Tibial nerve (tissue), 4 donors: ENCODE results near the gene ENTR1. TPM values are rescaled to one million over a fixed set of nuclear protein-coding genes. Genes with fewer than 3 reads are reported as not detected.

Experiments
- DNase-seq, 2 donors: peaks; one replicate each; pipeline ENCODE4 v3.0.0-alpha.2; 2019; ENCODE audit warnings: low spot score in 2 of 2
- H3K27ac ChIP-seq, 4 donors: fragments of 200-600 bp; sonication (generic) in 3 of 4; one replicate each; pipeline ENCODE4 v1.5.1; 2017 to 2019; ENCODE audit warnings: mild to moderate bottlenecking in 1 of 4
- H3K27me3 ChIP-seq, 2 donors: fragments of 200-600 bp; sonication (generic) in 1 of 2; one replicate each; pipeline versions ENCODE4 v1.5.1 to v1.6.0; 2017 to 2019
- H3K36me3 ChIP-seq, 3 donors: fragments of 200-600 bp; sonication (generic); one replicate each; pipeline ENCODE4 v1.5.1; 2018 to 2019
- H3K4me1 ChIP-seq, 4 donors: fragments of 200-600 bp; sonication (generic) in 3 of 4; one replicate each; pipeline ENCODE4 v1.5.1; 2017 to 2019
- H3K4me3 ChIP-seq, 4 donors: fragments of 200-600 bp; sonication (generic) in 3 of 4; one replicate each; pipeline ENCODE4 v1.5.1; 2017 to 2019; ENCODE audit warnings: mild to moderate bottlenecking in 1 of 4, moderate library complexity in 1 of 4
- H3K9me3 ChIP-seq, 4 donors: fragments of 200-600 bp; sonication (generic) in 3 of 4; one replicate each; pipeline ENCODE4 v1.5.1; 2017 to 2019
- EP300 ChIP-seq, 2 donors: sonication (generic); formaldehyde crosslinking; IDR thresholded peaks; one replicate each; pipeline ENCODE4 v1.6.1; 2017; ENCODE audit warnings: antibody characterized with exemption in 2 of 2, mild to moderate bottlenecking in 1 of 2
- POLR2A ChIP-seq, 2 donors: fragments of 450-650 bp; IDR thresholded peaks; one replicate each; pipeline ENCODE4 v1.6.1; 2017; ENCODE audit warnings: antibody characterized with exemption in 2 of 2, mild to moderate bottlenecking in 2 of 2, moderate library complexity in 2 of 2
- WGBS, 2 donors: methylation state at CpG; one replicate each; pipeline ENCODE4 v1.1.5; 2018; 5-methylcytosine and 5-hydroxymethylcytosine counted together
- total RNA-seq, 4 donors: library from RNA; depleted of rRNA; stranded (reverse); fragments of >200 nt; gene quantifications; one replicate each; pipeline ENCODE4 v1.1.0, GENCODE V29; 2016
- TF ChIP-seq, protein P1 (sequence below), 5 experiments: fragments of 200-600 bp in 3 of 5; fragments of 450-650 bp in 2 of 5; sonication (generic) in 3 of 5; IDR thresholded peaks; one replicate each; pipeline ENCODE4 v1.5.1; 2016 to 2019; ENCODE audit warnings: antibody characterized with exemption in 5 of 5, mild to moderate bottlenecking in 3 of 5, moderate library complexity in 2 of 5

ENTR1 gene, protein sequence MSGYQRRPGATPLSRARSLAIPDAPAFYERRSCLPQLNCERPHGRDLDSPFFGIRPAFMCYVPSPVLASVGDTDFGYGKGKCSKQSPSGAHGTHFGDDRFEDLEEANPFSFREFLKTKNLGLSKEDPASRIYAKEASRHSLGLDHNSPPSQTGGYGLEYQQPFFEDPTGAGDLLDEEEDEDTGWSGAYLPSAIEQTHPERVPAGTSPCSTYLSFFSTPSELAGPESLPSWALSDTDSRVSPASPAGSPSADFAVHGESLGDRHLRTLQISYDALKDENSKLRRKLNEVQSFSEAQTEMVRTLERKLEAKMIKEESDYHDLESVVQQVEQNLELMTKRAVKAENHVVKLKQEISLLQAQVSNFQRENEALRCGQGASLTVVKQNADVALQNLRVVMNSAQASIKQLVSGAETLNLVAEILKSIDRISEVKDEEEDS
- total RNA-seq: 100 to 1,000 TPM in 1 of 4 donors, 10 to 100 TPM in 3; 52.6 to 101 (median 70.9) TPM

DNA sequence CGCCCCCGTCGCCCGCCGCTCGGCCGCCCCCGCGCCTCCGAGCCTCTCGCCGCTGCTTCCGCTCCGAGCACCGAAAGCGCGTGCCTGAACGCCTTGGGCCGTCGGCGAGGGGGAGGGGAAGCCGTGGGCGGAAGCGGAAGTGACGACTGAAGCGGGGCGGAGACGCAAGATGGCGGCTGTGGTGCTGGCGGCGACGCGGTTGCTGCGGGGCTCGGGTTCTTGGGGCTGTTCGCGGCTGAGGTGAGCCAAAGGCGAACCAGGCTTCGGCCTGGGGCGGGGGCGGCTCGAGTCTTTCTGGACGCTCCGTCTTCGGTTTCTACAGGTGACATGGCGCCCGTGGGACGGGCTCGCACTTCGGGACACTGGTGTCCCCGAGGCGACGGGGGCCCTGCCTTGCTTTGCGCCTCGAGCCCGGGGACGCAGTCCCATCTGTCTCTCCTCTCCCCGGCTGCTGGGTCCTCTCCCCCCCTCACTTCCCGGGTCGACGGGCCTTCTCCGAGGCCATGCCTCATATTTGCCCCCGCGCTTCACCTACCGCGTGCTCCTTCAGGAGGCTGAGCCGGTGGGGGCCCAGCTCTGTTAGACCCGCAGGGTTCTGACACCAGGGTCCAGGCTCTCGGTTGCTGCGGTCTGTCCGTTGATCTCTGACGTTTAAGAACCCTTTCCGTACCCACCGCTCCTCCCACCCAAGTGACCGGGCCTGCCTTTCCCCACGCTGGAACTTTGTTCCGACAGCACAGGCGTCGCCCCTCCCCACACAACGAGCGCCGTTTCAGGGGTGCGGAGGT is at the start of gene ENTR1, which contains the start of gene PMPCA:
Gene ENTR1, minus strand, starts transcription at position 115 of the 788 bp plus-strand sequence. CDS start 217 bp downstream, outside the sequence.
Gene PMPCA, plus strand, starts transcription at position 159 of the 788 bp plus-strand sequence. Its CDS starts 11 bp downstream, at position 170.
- peak; percentile 85 to 91 for DNase-seq
- H3K4me3 ChIP-seq: peak within 1 kb of the TSS; percentile 82 to 97 (median 87)
- H3K27ac ChIP-seq: peak within 1 kb of the TSS; percentile 86 to 96 (median 94)
- TF ChIP-seq, protein P1, sequence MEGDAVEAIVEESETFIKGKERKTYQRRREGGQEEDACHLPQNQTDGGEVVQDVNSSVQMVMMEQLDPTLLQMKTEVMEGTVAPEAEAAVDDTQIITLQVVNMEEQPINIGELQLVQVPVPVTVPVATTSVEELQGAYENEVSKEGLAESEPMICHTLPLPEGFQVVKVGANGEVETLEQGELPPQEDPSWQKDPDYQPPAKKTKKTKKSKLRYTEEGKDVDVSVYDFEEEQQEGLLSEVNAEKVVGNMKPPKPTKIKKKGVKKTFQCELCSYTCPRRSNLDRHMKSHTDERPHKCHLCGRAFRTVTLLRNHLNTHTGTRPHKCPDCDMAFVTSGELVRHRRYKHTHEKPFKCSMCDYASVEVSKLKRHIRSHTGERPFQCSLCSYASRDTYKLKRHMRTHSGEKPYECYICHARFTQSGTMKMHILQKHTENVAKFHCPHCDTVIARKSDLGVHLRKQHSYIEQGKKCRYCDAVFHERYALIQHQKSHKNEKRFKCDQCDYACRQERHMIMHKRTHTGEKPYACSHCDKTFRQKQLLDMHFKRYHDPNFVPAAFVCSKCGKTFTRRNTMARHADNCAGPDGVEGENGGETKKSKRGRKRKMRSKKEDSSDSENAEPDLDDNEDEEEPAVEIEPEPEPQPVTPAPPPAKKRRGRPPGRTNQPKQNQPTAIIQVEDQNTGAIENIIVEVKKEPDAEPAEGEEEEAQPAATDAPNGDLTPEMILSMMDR (IDR thresholded peaks at IDR 0.05): peak in 1 of 5 experiments; percentile 24
- TF ChIP-seq EP300 (IDR thresholded peaks at IDR 0.05) (peak; percentile 89 to 99), POLR2A (IDR thresholded peaks at IDR 0.05) (peak; percentile 77 to 89)
- WGBS, 2 donors: 0 to 1% methylated on average over 51 to 76 of the region's 83 CpGs
- no peaks in the 10 kb centered on the region for H3K9me3 ChIP-seq
- peaks cover 0 to 42% (median 19%) of the 10 kb centered on the region in 4 donors for H3K4me1 ChIP-seq
- H3K36me3 ChIP-seq: peaks cover 8 to 57% (median 9%) of the 10 kb centered on the region in 3 donors
- H3K27me3 ChIP-seq: no peaks in the 10 kb centered on the region

DNA sequence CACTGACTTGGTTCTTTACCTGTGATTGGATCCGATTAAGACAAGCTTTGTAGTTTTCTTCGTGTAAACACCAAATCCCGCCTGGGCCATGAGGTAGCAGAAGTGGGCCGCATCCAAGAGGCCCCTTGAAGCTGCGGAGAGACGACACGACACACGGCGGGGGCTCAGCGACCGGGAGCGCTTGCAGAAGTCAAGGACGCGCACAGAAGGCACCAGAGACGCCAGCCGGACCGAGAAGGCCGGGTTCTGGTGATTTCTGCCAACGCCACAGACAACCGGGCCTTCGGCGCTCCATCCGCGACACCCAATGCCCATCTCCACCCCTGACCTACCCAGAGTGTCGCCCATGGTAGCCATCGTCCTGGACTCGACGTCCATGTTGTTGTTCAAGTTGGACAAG is 49.0 kb upstream of the ENTR1 start:
- Histone ChIP-seq H3K9me3 (no peaks in the 10 kb centered on the region), H3K4me1 (no peaks in the 10 kb centered on the region), H3K27ac (no peak overlapping the region), H3K27me3 (no peaks in the 10 kb centered on the region), H3K36me3 (peaks cover 16 to 100% (median 71%) of the 10 kb centered on the region in 3 donors), H3K4me3 (no peak overlapping the region)
- 94 to 96% methylated on average over 28 of the region's 28 CpGs for WGBS, 2 donors
- no peak for TF ChIP-seq POLR2A (IDR thresholded peaks at IDR 0.05)
- TF ChIP-seq, protein P1 (IDR thresholded peaks at IDR 0.05): no peak
- TF ChIP-seq EP300 (IDR thresholded peaks at IDR 0.05): no peak
- DNase-seq: no peak

DNA sequence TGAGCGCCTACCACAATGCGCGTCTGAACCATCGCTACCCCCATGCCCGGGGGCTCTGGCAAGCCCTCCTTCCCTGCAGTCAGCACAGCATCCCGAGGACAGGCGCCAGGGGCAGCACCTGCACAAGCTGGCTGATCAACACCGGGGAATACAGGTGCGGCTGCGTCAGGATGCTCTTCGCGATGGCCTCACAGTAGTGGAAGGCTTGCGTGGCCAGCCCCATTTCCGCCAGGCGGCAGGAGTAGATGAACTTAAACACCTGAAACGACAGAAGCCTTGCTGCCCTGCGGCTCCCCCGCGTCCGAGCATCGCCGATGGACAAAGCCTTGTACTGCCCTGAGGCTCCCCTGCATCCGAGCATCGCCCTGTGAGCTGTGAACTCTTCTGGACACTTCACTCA is 46.9 kb upstream of the ENTR1 start:
- no peak for TF ChIP-seq EP300 (IDR thresholded peaks at IDR 0.05)
- no peak for TF ChIP-seq POLR2A (IDR thresholded peaks at IDR 0.05)
- TF ChIP-seq, protein P1 (IDR thresholded peaks at IDR 0.05): no peak
- no peak for DNase-seq
- H3K36me3 ChIP-seq: peaks cover 12 to 100% (median 65%) of the 10 kb centered on the region in 3 donors
- H3K4me1 ChIP-seq: no peaks in the 10 kb centered on the region
- no peaks in the 10 kb centered on the region for H3K27me3 ChIP-seq
- no peak overlapping the region for H3K27ac ChIP-seq
- no peaks in the 10 kb centered on the region for H3K9me3 ChIP-seq
- no peak overlapping the region for H3K4me3 ChIP-seq
- WGBS, 2 donors: 96% methylated on average over 17 to 19 of the region's 24 CpGs

DNA sequence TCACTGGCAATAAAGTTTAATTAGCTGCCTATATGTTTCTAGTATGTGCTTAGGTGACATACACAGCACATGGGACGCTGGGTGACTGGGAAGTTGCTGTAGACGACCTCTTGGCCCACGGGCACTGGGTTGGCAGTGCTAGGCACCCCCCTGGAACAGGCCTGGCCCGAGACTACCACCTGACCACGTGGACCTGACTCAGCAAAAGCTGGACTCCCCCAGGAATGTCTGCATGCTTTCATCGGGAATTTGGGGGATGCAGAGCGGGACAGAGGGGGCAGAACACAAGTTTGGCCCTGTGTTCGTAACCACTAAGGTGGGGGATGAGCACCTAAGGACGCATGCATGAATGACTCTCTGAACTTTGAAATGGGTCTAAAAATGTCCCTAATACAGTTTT is 45.8 kb upstream of the ENTR1 start:
- TF ChIP-seq POLR2A (IDR thresholded peaks at IDR 0.05): no peak
- no peak for TF ChIP-seq EP300 (IDR thresholded peaks at IDR 0.05)
- TF ChIP-seq, protein P1 (IDR thresholded peaks at IDR 0.05): no peak
- Histone ChIP-seq H3K27ac (no peak overlapping the region), H3K4me1 (no peaks in the 10 kb centered on the region), H3K9me3 (no peaks in the 10 kb centered on the region), H3K36me3 (peaks cover 12 to 99% (median 66%) of the 10 kb centered on the region in 3 donors), H3K27me3 (no peaks in the 10 kb centered on the region), H3K4me3 (no peak overlapping the region)
- DNase-seq: no peak
- 81 to 90% methylated on average over 8 to 9 of the region's 9 CpGs for WGBS, 2 donors
